GM19099 (cell line): ENCODE results near the gene RASGEF1B.

ENCODE experiments used
- POLR2A ChIP-seq: IDR thresholded peaks from 3 replicates; pipeline ENCODE4 v1.6.1; 2011; ENCODE audit warnings: low read depth; ENCODE audit not compliant: insufficient read length; ENCODE audit errors: extremely low read depth

Gene RASGEF1B

GRCh38 chr4:81505004-81505598 is 33.4 kb upstream of the RASGEF1B start:
- TF ChIP-seq POLR2A: no peak

- TF ChIP-seq POLR2A: no peak
Measured at GRCh38 chr4:81504112-81505003, 32.7 kb upstream of the RASGEF1B start.

GRCh38 chr4:81503586-81503985 is 31.9 kb upstream of the RASGEF1B start:
- no peak for TF ChIP-seq POLR2A

- TF ChIP-seq POLR2A: no peak
Measured at GRCh38 chr4:81502564-81502963, 30.9 kb upstream of the RASGEF1B start.

- no peak for TF ChIP-seq POLR2A
Measured at GRCh38 chr4:81499840-81500239, 28.1 kb upstream of the RASGEF1B start.

GRCh38 chr4:81498551-81499099 is 26.9 kb upstream of the RASGEF1B start:
- TF ChIP-seq POLR2A: no peak

GRCh38 chr4:81498046-81498445 is 26.3 kb upstream of the RASGEF1B start:
- no peak for TF ChIP-seq POLR2A

GRCh38 chr4:81495345-81495744 is 23.6 kb upstream of the RASGEF1B start:
- TF ChIP-seq POLR2A: no peak

- TF ChIP-seq POLR2A: no peak
Measured at GRCh38 chr4:81494031-81494431, 22.3 kb upstream of the RASGEF1B start.

- no peak for TF ChIP-seq POLR2A
Measured at GRCh38 chr4:81492606-81493230, 21.0 kb upstream of the RASGEF1B start.

GRCh38 chr4:81491943-81492342 is 20.2 kb upstream of the RASGEF1B start:
- TF ChIP-seq POLR2A: no peak

GRCh38 chr4:81490403-81491160 is 18.9 kb upstream of the RASGEF1B start:
- no peak for TF ChIP-seq POLR2A

- TF ChIP-seq POLR2A: no peak
Measured at GRCh38 chr4:81486502-81486901, 14.8 kb upstream of the RASGEF1B start.

GRCh38 chr4:81485310-81485980 is 13.7 kb upstream of the RASGEF1B start:
- no peak for TF ChIP-seq POLR2A
